ENCODE results near the gene SEZ6L2.
"Not testable (repeated sequence)": the region's sequence is repeated elsewhere in the genome, so short reads cannot be mapped to it uniquely, and the experiment has no call there.

SEZ6L2 gene

DNA sequence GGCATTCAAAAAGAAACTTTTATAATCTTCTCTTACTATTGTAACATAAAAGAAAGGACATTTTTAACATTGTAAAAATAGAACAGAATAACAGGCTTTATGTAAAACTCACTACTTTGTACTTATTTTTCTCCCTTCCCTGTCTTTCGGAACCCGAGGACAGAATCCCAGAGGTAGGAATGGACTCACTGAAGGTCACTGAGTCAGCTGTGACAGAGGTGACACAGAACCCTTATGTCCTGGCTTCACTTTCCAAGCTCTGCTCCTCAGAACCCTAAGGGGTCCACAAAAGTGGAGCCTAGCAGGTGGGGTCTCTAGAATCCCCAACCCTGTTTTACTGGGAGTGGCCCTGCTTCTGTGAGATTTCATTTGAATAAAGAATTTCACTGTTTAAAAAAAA lies 23.0 kb upstream of the SEZ6L2 start:
- H3K9ac ChIP-seq (ENCODE audit: low read length): no peak overlapping the region
- no peaks in the 10 kb centered on the region for H3K9me3 ChIP-seq (ENCODE audit: control insufficient read depth, low read length)
- no peaks in the 10 kb centered on the region for H3K36me3 ChIP-seq (ENCODE audit: control insufficient read depth, insufficient read depth, low read length)
- H3K27me3 ChIP-seq (ENCODE audit: control insufficient read depth, insufficient read depth, low read length): no peaks in the 10 kb centered on the region
- no peak overlapping the region for H3K4me3 ChIP-seq (ENCODE audit: low read length)
- H3K4me1 ChIP-seq (ENCODE audit: control insufficient read depth, insufficient read depth, low read length): peaks cover 19% of the 10 kb centered on the region

DNA sequence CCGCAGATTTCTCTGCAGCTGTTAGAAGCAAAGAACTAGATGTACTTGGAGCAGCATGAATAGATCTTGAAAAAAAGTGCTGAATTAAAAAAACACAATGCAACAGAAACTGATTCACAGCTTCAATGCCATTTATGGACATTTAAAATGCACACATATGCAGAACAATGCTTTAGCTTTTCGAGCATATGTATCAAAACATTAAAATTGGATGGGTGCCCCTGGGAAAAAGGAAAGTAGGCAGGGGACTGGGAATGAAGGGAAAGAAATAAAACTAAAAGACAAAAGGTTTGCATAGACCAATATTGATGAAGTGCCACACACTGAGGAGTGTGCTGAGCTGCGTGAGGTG lies 21.7 kb upstream of the SEZ6L2 start:
- Histone ChIP-seq H3K36me3 (ENCODE audit: control insufficient read depth, insufficient read depth, low read length) (no peaks in the 10 kb centered on the region), H3K4me3 (ENCODE audit: low read length) (no peak overlapping the region), H3K27me3 (ENCODE audit: control insufficient read depth, insufficient read depth, low read length) (no peaks in the 10 kb centered on the region), H3K9me3 (ENCODE audit: control insufficient read depth, low read length) (no peaks in the 10 kb centered on the region), H3K4me1 (ENCODE audit: control insufficient read depth, insufficient read depth, low read length) (peaks cover 10% of the 10 kb centered on the region), H3K9ac (ENCODE audit: low read length) (no peak overlapping the region)

DNA sequence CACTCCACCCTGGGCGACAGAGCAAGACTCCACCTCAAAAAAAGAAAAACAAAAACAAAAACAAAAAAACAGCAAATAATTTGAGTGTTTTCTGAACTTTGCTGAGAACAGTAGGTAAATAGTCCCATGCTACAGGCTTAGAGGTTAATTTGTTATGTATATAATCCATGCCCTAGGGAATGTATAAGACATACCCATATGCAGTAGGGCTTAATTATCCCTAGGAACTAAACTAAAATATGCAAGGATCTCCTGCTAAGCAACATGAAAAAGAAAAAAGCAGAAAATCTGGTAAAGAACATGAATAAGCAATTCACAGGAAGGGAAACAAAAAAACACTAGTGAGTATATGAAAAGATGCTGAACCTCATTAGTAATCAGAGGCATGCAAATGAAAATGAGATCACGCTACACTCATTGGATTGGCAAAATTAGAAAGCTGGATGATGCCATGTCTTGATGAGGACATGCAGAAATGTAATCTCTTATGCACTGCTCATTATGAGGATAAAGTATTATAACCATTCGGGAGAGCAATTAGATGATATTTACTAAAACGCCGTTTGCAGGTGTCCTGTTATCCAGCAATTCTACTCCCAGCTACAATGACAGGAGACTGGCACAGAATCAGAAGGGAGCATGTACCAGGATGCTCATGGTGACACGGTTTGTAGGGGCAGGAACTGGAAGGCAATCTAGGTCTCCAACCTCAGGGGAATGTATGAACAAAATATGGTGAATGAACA lies 21.1 kb upstream of the SEZ6L2 start:
- H3K9ac ChIP-seq (ENCODE audit: low read length): no peak overlapping the region
- no peaks in the 10 kb centered on the region for H3K27me3 ChIP-seq (ENCODE audit: control insufficient read depth, insufficient read depth, low read length)
- H3K4me3 ChIP-seq (ENCODE audit: low read length): no peak overlapping the region
- no peaks in the 10 kb centered on the region for H3K9me3 ChIP-seq (ENCODE audit: control insufficient read depth, low read length)
- H3K36me3 ChIP-seq (ENCODE audit: control insufficient read depth, insufficient read depth, low read length): no peaks in the 10 kb centered on the region
- H3K4me1 ChIP-seq (ENCODE audit: control insufficient read depth, insufficient read depth, low read length): peaks cover 10% of the 10 kb centered on the region

DNA sequence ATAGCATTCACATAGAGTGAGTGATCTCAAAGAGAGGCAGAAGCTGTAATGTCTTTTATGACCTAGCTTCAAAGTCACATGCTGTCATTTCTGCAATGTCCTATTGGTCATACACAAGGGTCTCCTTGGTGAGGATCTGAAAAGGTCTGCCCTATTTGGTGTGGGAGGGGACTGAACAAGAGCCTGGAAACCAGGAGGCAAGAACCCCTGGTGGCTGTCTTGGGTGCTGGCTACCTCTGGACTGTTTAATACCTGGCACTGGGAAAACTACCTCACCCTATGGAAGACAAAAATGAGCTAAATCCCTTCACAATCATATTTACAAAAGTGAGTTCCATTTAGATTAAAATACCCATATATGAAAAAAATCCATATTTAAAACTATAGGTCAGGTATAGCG lies 17.6 kb upstream of the SEZ6L2 start:
- Histone ChIP-seq H3K27me3 (ENCODE audit: control insufficient read depth, insufficient read depth, low read length) (no peaks in the 10 kb centered on the region), H3K36me3 (ENCODE audit: control insufficient read depth, insufficient read depth, low read length) (no peaks in the 10 kb centered on the region), H3K4me1 (ENCODE audit: control insufficient read depth, insufficient read depth, low read length) (no peaks in the 10 kb centered on the region), H3K9ac (ENCODE audit: low read length) (no peak overlapping the region), H3K9me3 (ENCODE audit: control insufficient read depth, low read length) (no peaks in the 10 kb centered on the region), H3K4me3 (ENCODE audit: low read length) (no peak overlapping the region)

DNA sequence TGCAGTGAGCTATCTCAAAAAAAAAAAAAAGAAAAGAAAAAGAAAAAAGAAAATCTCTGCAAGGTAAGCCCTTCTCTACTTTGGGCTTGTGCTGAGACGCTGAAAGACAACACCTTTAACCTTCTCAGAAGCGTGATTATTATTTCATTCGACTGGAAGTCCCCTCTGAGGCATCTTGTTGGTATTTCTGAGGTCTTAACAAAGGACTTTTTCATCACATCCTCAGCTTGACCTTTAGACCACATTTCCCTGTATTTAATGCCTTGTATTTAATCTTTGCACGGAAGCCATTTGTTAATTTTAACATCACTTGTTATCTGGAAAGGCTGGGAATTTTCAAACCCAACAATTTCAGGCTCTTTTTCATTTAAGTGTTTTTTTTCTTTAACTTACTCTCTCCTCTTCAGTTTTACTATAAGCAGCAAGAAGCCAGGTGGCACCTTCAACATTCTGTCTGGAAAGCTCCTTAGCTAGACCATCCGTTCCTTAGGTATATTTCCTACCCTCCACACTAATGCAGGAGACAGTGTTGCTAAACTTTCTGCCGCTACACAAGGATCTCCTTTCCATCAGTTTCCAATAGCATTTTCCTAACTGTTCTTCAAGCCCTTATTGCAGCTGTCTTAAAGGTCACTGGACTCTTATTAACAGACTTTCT lies 16.4 kb upstream of the SEZ6L2 start:
- Histone ChIP-seq H3K27me3 (ENCODE audit: control insufficient read depth, insufficient read depth, low read length) (no peaks in the 10 kb centered on the region), H3K4me3 (ENCODE audit: low read length) (no peak overlapping the region), H3K9me3 (ENCODE audit: control insufficient read depth, low read length) (no peaks in the 10 kb centered on the region), H3K9ac (ENCODE audit: low read length) (no peak overlapping the region), H3K4me1 (ENCODE audit: control insufficient read depth, insufficient read depth, low read length) (no peaks in the 10 kb centered on the region), H3K36me3 (ENCODE audit: control insufficient read depth, insufficient read depth, low read length) (no peaks in the 10 kb centered on the region)

DNA sequence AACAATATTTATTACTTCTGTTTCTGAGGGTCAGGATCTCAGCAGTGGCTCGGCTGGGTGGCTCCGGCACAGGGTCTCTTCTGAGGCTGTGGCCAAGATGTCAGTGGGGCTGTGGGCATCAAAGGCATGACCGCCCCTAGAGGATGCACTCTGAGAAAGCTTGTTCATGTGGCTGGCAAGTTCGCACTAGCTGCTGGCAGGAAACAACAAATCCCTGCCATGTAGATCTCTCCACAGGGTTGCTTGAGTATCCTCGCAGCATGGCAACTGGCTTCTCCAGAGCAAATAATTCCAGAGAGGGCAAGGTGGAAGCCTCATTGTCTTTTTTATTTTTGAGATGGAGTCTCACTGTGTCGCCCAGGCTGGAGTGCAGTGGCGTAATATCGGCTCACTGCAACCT lies 14.2 kb upstream of the SEZ6L2 start:
- no peak overlapping the region for H3K9ac ChIP-seq (ENCODE audit: low read length)
- no peak overlapping the region for H3K4me3 ChIP-seq (ENCODE audit: low read length)
- no peaks in the 10 kb centered on the region for H3K9me3 ChIP-seq (ENCODE audit: control insufficient read depth, low read length)
- H3K27me3 ChIP-seq (ENCODE audit: control insufficient read depth, insufficient read depth, low read length): no peaks in the 10 kb centered on the region
- no peaks in the 10 kb centered on the region for H3K4me1 ChIP-seq (ENCODE audit: control insufficient read depth, insufficient read depth, low read length)
- no peaks in the 10 kb centered on the region for H3K36me3 ChIP-seq (ENCODE audit: control insufficient read depth, insufficient read depth, low read length)

DNA sequence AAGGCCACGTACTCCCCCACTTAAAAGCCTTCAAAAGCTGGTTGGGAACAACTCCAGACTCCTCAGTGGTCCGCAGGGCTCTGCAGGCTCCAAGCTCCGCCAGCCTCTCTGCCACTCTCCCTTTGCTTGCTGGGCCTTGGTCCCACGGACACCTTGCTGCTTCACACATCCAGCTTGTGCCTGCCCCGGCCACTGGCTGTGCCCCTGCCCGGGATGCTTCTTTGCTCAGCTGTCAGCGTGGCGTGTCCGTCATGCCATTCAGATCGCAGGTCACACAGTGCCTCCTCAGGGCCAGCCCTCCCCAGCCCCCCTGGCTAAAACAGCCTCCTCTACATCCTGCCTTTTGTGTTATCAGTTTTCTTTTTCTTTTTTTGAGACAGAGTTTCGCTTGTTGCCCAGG lies 12.7 kb upstream of the SEZ6L2 start:
- H3K9me3 ChIP-seq (ENCODE audit: control insufficient read depth, low read length): no peaks in the 10 kb centered on the region
- H3K4me1 ChIP-seq (ENCODE audit: control insufficient read depth, insufficient read depth, low read length): no peaks in the 10 kb centered on the region
- no peak overlapping the region for H3K9ac ChIP-seq (ENCODE audit: low read length)
- H3K4me3 ChIP-seq (ENCODE audit: low read length): no peak overlapping the region
- H3K27me3 ChIP-seq (ENCODE audit: control insufficient read depth, insufficient read depth, low read length): no peaks in the 10 kb centered on the region
- no peaks in the 10 kb centered on the region for H3K36me3 ChIP-seq (ENCODE audit: control insufficient read depth, insufficient read depth, low read length)

DNA sequence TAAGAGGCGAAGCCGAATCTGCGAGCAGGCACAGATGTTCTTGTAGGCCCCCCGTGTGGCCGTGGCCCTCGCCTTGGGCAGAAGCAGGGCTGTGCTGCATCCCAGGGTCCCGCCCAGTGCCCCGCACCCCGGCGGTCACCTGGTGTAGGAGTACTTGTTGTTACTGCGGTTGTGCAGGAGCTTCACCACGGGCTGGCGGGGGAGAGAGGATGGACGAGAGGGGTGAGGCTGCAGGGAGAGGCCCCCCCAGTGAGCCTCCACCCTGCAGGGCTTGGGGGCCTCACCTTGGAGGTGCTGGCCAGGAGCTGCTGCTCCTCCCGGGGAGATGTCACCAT lies 12.3 kb upstream of the SEZ6L2 start:
- H3K9me3 ChIP-seq (ENCODE audit: control insufficient read depth, low read length): no peaks in the 10 kb centered on the region
- no peak overlapping the region for H3K9ac ChIP-seq (ENCODE audit: low read length)
- H3K4me3 ChIP-seq (ENCODE audit: low read length): no peak overlapping the region
- H3K27me3 ChIP-seq (ENCODE audit: control insufficient read depth, insufficient read depth, low read length): no peaks in the 10 kb centered on the region
- no peaks in the 10 kb centered on the region for H3K36me3 ChIP-seq (ENCODE audit: control insufficient read depth, insufficient read depth, low read length)
- no peaks in the 10 kb centered on the region for H3K4me1 ChIP-seq (ENCODE audit: control insufficient read depth, insufficient read depth, low read length)

DNA sequence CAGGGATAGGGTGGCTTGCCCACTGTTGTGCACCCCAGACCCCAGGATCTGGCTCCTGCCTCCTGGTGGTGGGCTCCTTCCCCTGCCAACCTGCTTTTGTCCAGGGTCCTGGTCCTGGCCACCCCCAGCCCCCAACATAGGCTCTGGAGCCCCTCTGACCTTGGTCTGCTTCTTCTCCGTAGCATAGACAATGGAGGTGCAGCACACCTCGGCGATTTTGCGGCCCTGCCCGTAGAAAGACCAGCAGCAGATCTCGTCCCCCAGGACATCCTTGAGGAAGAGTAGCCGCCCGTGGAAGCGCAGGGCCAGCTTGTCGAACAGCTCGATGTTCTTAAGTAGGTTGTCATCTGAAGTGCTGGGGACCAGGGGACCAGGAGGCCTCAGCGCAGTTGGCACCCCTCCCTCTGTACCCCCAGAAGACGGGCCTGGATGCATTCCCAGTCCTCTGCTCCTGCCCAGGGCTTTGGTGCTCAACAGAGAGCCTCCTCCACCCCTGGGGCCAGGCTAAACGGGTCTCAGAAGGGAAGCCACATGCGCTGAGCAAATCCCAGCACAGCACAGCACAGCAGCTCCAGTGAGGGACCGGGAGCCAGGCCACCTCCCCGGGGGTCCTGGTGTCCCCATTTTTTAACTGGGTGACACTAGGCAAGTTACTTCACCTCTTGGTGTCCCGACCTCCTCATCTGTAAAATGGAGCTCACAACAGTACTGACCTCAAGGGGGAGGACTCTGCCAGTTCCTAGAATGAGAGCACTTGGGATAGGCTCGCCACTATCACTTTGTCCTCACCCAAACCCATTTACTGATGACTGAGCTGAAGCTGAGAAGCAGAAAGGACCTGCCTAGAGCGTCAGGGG lies 11.7 kb upstream of the SEZ6L2 start:
- H3K4me3 ChIP-seq (ENCODE audit: low read length): no peak overlapping the region
- no peak overlapping the region for H3K9ac ChIP-seq (ENCODE audit: low read length)
- no peaks in the 10 kb centered on the region for H3K27me3 ChIP-seq (ENCODE audit: control insufficient read depth, insufficient read depth, low read length)
- no peaks in the 10 kb centered on the region for H3K36me3 ChIP-seq (ENCODE audit: control insufficient read depth, insufficient read depth, low read length)
- no peaks in the 10 kb centered on the region for H3K9me3 ChIP-seq (ENCODE audit: control insufficient read depth, low read length)
- no peaks in the 10 kb centered on the region for H3K4me1 ChIP-seq (ENCODE audit: control insufficient read depth, insufficient read depth, low read length)

DNA sequence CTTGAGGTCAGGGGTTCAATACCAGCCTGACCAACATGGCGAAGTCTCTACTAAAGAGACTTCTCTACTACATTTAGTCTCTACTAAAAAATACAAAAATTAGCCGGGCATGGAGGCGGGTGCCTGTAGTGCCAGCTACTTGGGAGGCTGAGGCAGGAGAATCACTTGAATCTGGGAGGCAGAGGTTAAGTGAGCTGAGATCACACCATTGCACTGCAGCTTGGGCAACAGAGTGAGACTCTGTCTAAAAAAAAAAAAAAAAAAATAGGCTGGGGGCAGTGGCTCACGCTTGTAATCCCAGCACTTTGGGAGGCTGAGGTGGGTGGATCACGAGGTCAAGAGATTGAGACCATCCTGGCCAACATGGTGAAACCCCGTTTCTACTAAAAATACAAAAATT lies 10.5 kb upstream of the SEZ6L2 start:
- H3K9me3 ChIP-seq (ENCODE audit: control insufficient read depth, low read length); H3K36me3 ChIP-seq (ENCODE audit: control insufficient read depth, insufficient read depth, low read length); H3K4me1 ChIP-seq (ENCODE audit: control insufficient read depth, insufficient read depth, low read length); H3K27me3 ChIP-seq (ENCODE audit: control insufficient read depth, insufficient read depth, low read length); H3K4me3 ChIP-seq (ENCODE audit: low read length); H3K9ac ChIP-seq (ENCODE audit: low read length): not testable (repeated sequence)

DNA sequence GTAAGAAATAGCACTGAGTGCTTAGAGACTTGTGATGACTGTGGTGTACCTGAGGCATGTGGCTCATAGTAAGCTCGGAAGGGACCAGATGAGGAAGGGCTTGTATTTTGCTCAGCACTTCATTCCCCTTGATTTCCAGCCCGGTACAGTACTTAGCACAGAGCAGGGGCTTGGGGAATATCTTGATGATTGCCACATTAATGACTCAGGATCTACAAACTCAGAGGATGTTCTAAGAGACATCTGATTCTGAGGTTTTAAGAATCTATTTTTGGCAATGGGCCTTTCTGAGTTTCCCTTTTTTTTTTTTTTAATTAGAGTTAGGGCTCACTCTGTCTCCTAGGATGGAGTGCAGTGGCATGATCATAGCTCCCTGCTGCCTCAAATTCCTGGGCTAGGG lies 10.0 kb upstream of the SEZ6L2 start:
- Histone ChIP-seq H3K27me3 (ENCODE audit: control insufficient read depth, insufficient read depth, low read length) (no peaks in the 10 kb centered on the region), H3K4me1 (ENCODE audit: control insufficient read depth, insufficient read depth, low read length) (no peaks in the 10 kb centered on the region), H3K9me3 (ENCODE audit: control insufficient read depth, low read length) (no peaks in the 10 kb centered on the region), H3K36me3 (ENCODE audit: control insufficient read depth, insufficient read depth, low read length) (no peaks in the 10 kb centered on the region), H3K4me3 (ENCODE audit: low read length) (no peak overlapping the region), H3K9ac (ENCODE audit: low read length) (no peak overlapping the region)

DNA sequence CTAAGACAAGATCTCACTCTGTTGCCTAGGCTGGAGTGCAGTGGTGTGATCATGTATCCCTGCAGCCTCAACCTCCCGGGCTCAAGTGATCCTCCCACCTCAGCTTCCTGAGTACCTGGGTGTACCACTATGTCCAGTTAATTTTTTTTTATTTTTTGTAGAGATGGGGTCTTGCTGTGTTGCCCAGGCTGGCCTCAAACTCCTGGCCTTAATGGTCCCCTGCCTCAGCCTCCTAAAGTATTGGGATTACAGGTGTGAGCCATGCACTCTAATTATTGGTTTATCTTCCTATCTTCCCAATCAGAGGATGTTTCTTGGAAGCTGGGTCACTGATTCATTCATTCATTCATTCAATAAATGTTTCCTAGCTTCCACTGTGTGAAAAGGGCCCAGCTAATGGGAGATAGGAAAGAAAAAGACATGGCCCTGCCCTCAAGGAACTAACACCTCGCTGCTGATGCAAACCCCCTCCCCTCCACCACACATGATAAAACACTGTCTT lies 9.4 kb upstream of the SEZ6L2 start:
- Histone ChIP-seq H3K4me1 (ENCODE audit: control insufficient read depth, insufficient read depth, low read length) (no peaks in the 10 kb centered on the region), H3K36me3 (ENCODE audit: control insufficient read depth, insufficient read depth, low read length) (no peaks in the 10 kb centered on the region), H3K9ac (ENCODE audit: low read length) (no peak overlapping the region), H3K27me3 (ENCODE audit: control insufficient read depth, insufficient read depth, low read length) (no peaks in the 10 kb centered on the region), H3K4me3 (ENCODE audit: low read length) (no peak overlapping the region), H3K9me3 (ENCODE audit: control insufficient read depth, low read length) (no peaks in the 10 kb centered on the region)
